ENCODE measurements around the gene STRN3. TPM values are rescaled to one million over a fixed set of nuclear protein-coding genes. Genes with fewer than 3 reads are reported as not detected.
"Not testable (repeated sequence)": the region's sequence is repeated elsewhere in the genome, so short reads cannot be mapped to it uniquely, and the experiment has no call there.

The STRN3 gene
- total and polyA plus RNA-seq, 9 donors: 31.6 to 56.1 (median 42.1) TPM

GRCh38 chr14:30958555-30959407 is 67.4 kb downstream of the STRN3 start:
- Histone ChIP-seq H3K36me3 (ENCODE audit: control insufficient read depth, insufficient read depth, low read length) (peaks cover under 1% of the 10 kb centered on the region), H3K9me3 (replicated peaks; ENCODE audit: control insufficient read depth, low read depth, low read length) (no peaks in the 10 kb centered on the region), H3K4me3 (ENCODE audit: low read length) (no peak overlapping the region), H3K4me1 (ENCODE audit: control insufficient read depth, insufficient read depth, low read length) (no peaks in the 10 kb centered on the region), H3K27me3 (ENCODE audit: control insufficient read depth, insufficient read depth, low read length) (no peaks in the 10 kb centered on the region), H3K27ac (ENCODE audit: low read length) (no peak overlapping the region)
- WGBS (ENCODE audit: insufficient coverage): no CpG with 5 or more reads among the region's 10 CpGs
- no peak for DNase-seq

GRCh38 chr14:30957813-30958370 is 68.3 kb downstream of the STRN3 start:
- no peaks in the 10 kb centered on the region for H3K27me3 ChIP-seq (ENCODE audit: control insufficient read depth, insufficient read depth, low read length)
- no peak overlapping the region for H3K4me3 ChIP-seq (ENCODE audit: low read length)
- no peaks in the 10 kb centered on the region for H3K4me1 ChIP-seq (ENCODE audit: control insufficient read depth, insufficient read depth, low read length)
- no CpG with 5 or more reads among the region's 5 CpGs for WGBS (ENCODE audit: insufficient coverage)
- peaks cover 4% of the 10 kb centered on the region for H3K36me3 ChIP-seq (ENCODE audit: control insufficient read depth, insufficient read depth, low read length)
- no peaks in the 10 kb centered on the region for H3K9me3 ChIP-seq (replicated peaks; ENCODE audit: control insufficient read depth, low read depth, low read length)
- DNase-seq: no peak
- H3K27ac ChIP-seq (ENCODE audit: low read length): no peak overlapping the region

DNA sequence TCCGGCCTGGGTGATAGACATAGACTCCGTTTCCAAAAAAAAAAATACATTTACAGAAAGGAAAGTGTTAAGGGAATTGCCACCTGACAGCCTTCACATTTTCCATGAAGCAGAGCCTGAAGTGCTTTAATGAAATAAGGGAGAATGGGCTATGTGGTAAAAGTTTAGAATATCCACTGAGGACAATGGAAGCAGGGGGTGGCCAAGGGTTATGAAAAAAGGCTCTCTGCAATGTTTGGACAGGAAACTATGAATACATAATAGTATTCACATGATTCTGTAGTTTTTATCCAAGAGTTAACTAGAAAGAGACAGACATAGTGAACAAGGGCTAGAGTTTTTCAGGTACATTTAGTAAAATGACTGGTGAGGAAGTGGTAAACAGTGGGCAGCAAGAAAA is 76.5 kb downstream of the STRN3 start:
- no peak overlapping the region for H3K4me3 ChIP-seq (ENCODE audit: low read length)
- H3K27me3 ChIP-seq (ENCODE audit: control insufficient read depth, insufficient read depth, low read length): no peaks in the 10 kb centered on the region
- WGBS (ENCODE audit: insufficient coverage): no CpG with 5 or more reads among the region's 2 CpGs
- no peaks in the 10 kb centered on the region for H3K9me3 ChIP-seq (replicated peaks; ENCODE audit: control insufficient read depth, low read depth, low read length)
- no peak overlapping the region for H3K27ac ChIP-seq (ENCODE audit: low read length)
- peaks cover 22% of the 10 kb centered on the region for H3K36me3 ChIP-seq (ENCODE audit: control insufficient read depth, insufficient read depth, low read length)
- H3K4me1 ChIP-seq (ENCODE audit: control insufficient read depth, insufficient read depth, low read length): no peaks in the 10 kb centered on the region
- no peak for DNase-seq

GRCh38 chr14:30943694-30944093 is 82.5 kb downstream of the STRN3 start:
- DNase-seq: no peak
- Histone ChIP-seq H3K27me3 (ENCODE audit: control insufficient read depth, insufficient read depth, low read length) (no peaks in the 10 kb centered on the region), H3K4me3 (ENCODE audit: low read length) (no peak overlapping the region), H3K36me3 (ENCODE audit: control insufficient read depth, insufficient read depth, low read length) (peaks cover 22% of the 10 kb centered on the region), H3K27ac (ENCODE audit: low read length) (no peak overlapping the region), H3K9me3 (replicated peaks; ENCODE audit: control insufficient read depth, low read depth, low read length) (no peaks in the 10 kb centered on the region), H3K4me1 (ENCODE audit: control insufficient read depth, insufficient read depth, low read length) (no peaks in the 10 kb centered on the region)
- 67% methylated on average over 1 of the region's 4 CpGs for WGBS (ENCODE audit: insufficient coverage)

GRCh38 chr14:30940886-30941285 is 85.3 kb downstream of the STRN3 start:
- H3K9me3 ChIP-seq (replicated peaks; ENCODE audit: control insufficient read depth, low read depth, low read length): no peaks in the 10 kb centered on the region
- 100% methylated on average over 1 of the region's 4 CpGs for WGBS (ENCODE audit: insufficient coverage)
- H3K4me3 ChIP-seq (ENCODE audit: low read length): no peak overlapping the region
- H3K27ac ChIP-seq (ENCODE audit: low read length): no peak overlapping the region
- H3K4me1 ChIP-seq (ENCODE audit: control insufficient read depth, insufficient read depth, low read length): no peaks in the 10 kb centered on the region
- DNase-seq: no peak
- no peaks in the 10 kb centered on the region for H3K27me3 ChIP-seq (ENCODE audit: control insufficient read depth, insufficient read depth, low read length)
- H3K36me3 ChIP-seq (ENCODE audit: control insufficient read depth, insufficient read depth, low read length): peaks cover 15% of the 10 kb centered on the region

GRCh38 chr14:30938617-30939016 is 87.6 kb downstream of the STRN3 start:
- Histone ChIP-seq H3K4me3 (ENCODE audit: low read length) (no peak overlapping the region), H3K36me3 (ENCODE audit: control insufficient read depth, insufficient read depth, low read length) (peaks cover 8% of the 10 kb centered on the region), H3K9me3 (replicated peaks; ENCODE audit: control insufficient read depth, low read depth, low read length) (no peaks in the 10 kb centered on the region), H3K27ac (ENCODE audit: low read length) (no peak overlapping the region), H3K4me1 (ENCODE audit: control insufficient read depth, insufficient read depth, low read length) (no peaks in the 10 kb centered on the region), H3K27me3 (ENCODE audit: control insufficient read depth, insufficient read depth, low read length) (no peaks in the 10 kb centered on the region)
- WGBS (ENCODE audit: insufficient coverage): no CpG with 5 or more reads among the region's 2 CpGs
- no peak for DNase-seq

- no peak for DNase-seq
- peaks cover 6% of the 10 kb centered on the region for H3K36me3 ChIP-seq (ENCODE audit: control insufficient read depth, insufficient read depth, low read length)
- no peaks in the 10 kb centered on the region for H3K27me3 ChIP-seq (ENCODE audit: control insufficient read depth, insufficient read depth, low read length)
- H3K4me1 ChIP-seq (ENCODE audit: control insufficient read depth, insufficient read depth, low read length): no peaks in the 10 kb centered on the region
- no peak overlapping the region for H3K27ac ChIP-seq (ENCODE audit: low read length)
- no peak overlapping the region for H3K4me3 ChIP-seq (ENCODE audit: low read length)
- WGBS (ENCODE audit: insufficient coverage): no CpG with 5 or more reads among the region's 2 CpGs
- H3K9me3 ChIP-seq (replicated peaks; ENCODE audit: control insufficient read depth, low read depth, low read length): no peaks in the 10 kb centered on the region
Measured at GRCh38 chr14:30935445-30935844, 90.7 kb downstream of the STRN3 start.

GRCh38 chr14:30933937-30934336 is 92.2 kb downstream of the STRN3 start:
- not testable (repeated sequence) for H3K36me3 ChIP-seq (ENCODE audit: control insufficient read depth, insufficient read depth, low read length); H3K9me3 ChIP-seq (replicated peaks; ENCODE audit: control insufficient read depth, low read depth, low read length); H3K27ac ChIP-seq (ENCODE audit: low read length); DNase-seq; H3K4me3 ChIP-seq (ENCODE audit: low read length); H3K27me3 ChIP-seq (ENCODE audit: control insufficient read depth, insufficient read depth, low read length); H3K4me1 ChIP-seq (ENCODE audit: control insufficient read depth, insufficient read depth, low read length)
- 100% methylated on average over 1 of the region's 13 CpGs for WGBS (ENCODE audit: insufficient coverage)

DNA sequence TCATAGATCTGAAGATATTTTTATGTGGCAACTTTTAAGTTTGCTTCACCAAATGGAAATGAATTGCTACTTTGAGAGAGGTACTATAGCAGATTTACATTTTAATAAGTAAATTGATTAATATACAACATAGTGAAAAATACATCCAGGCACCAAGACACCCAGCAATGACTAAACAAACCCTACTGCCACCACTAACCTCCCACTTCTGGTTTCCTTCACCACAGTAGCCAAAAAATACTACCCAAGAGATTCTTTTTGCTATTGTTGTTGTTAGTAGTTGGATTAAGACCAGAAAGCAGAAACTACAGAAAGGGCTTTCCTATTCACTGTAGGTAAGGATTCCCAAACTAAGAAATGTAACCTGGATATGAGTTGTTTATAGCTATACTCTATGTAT is 97.7 kb downstream of the STRN3 start:
- no peak overlapping the region for H3K27ac ChIP-seq (ENCODE audit: low read length)
- H3K36me3 ChIP-seq (ENCODE audit: control insufficient read depth, insufficient read depth, low read length): peaks cover 9% of the 10 kb centered on the region
- no peaks in the 10 kb centered on the region for H3K27me3 ChIP-seq (ENCODE audit: control insufficient read depth, insufficient read depth, low read length)
- no peaks in the 10 kb centered on the region for H3K9me3 ChIP-seq (replicated peaks; ENCODE audit: control insufficient read depth, low read depth, low read length)
- no peak overlapping the region for H3K4me3 ChIP-seq (ENCODE audit: low read length)
- no peaks in the 10 kb centered on the region for H3K4me1 ChIP-seq (ENCODE audit: control insufficient read depth, insufficient read depth, low read length)
- DNase-seq: no peak

GRCh38 chr14:30925254-30925653 is 100.9 kb downstream of the STRN3 start:
- Histone ChIP-seq H3K4me1 (ENCODE audit: control insufficient read depth, insufficient read depth, low read length) (no peaks in the 10 kb centered on the region), H3K27me3 (ENCODE audit: control insufficient read depth, insufficient read depth, low read length) (no peaks in the 10 kb centered on the region), H3K36me3 (ENCODE audit: control insufficient read depth, insufficient read depth, low read length) (peaks cover 8% of the 10 kb centered on the region), H3K27ac (ENCODE audit: low read length) (no peak overlapping the region), H3K4me3 (ENCODE audit: low read length) (no peak overlapping the region), H3K9me3 (replicated peaks; ENCODE audit: control insufficient read depth, low read depth, low read length) (no peaks in the 10 kb centered on the region)
- WGBS (ENCODE audit: insufficient coverage): no CpG with 5 or more reads among the region's 2 CpGs
- no peak for DNase-seq
